Naive thymus-derived CD4-positive, alpha-beta T cell (primary cell): ENCODE measurements around the gene FGF5. TPM values are rescaled to one million over a fixed set of nuclear protein-coding genes. Genes with fewer than 3 reads are reported as not detected.

Experiments used
- ATAC-seq: fragments of 150-1000 bp; cut with Tn5 transposase; 2 replicates; pipeline ENCODE4 v1.10.0; 2021; ENCODE audit warnings: mild to moderate bottlenecking, moderate library complexity
- CTCF ChIA-PET: fragments of 350-600 bp; sonication (Branson Sonifier 250); formaldehyde crosslinking; loops from one replicate; lab custom pipeline; 2021; ENCODE audit warnings: antibody characterized with exemption; lab: Charles Lee
- POLR2A ChIA-PET: fragments of 350-600 bp; sonication (Branson Sonifier 250); formaldehyde crosslinking; loops from one replicate; lab custom pipeline; 2021; ENCODE audit warnings: antibody characterized with exemption, inconsistent platforms; lab: Charles Lee
- DNase-seq, 9 donors: peaks; one replicate each; pipeline versions ENCODE4 v3.0.0 to v3.0.0-alpha.2; 2020 to 2022; ENCODE audit warnings: mixed read lengths in 1 of 9
- H3K27ac ChIP-seq: one replicate; pipeline ENCODE4 v1.7.0; 2013; ENCODE audit warnings: mild to moderate bottlenecking, low read depth, low read length, moderate library complexity
- H3K27me3 ChIP-seq, 2 donors: one replicate each; pipeline ENCODE4 v1.7.0; 2013; ENCODE audit warnings: low read length in 2 of 2, mild to moderate bottlenecking in 2 of 2, moderate library complexity in 2 of 2; ENCODE audit not compliant: control insufficient read depth in 2 of 2, insufficient read depth in 2 of 2
- H3K36me3 ChIP-seq, 3 experiments: 1 replicate in 2 of 3; 2 replicates in 1 of 3; pipeline ENCODE4 v1.7.0; 2013; ENCODE audit warnings: low read length in 3 of 3, mild to moderate bottlenecking in 3 of 3, moderate library complexity in 1 of 3; ENCODE audit not compliant: insufficient read depth in 3 of 3, control insufficient read depth in 2 of 3
- H3K4me1 ChIP-seq, 2 donors: one replicate each; pipeline ENCODE4 v1.7.0; 2013; ENCODE audit warnings: low read length in 2 of 2, mild to moderate bottlenecking in 2 of 2, moderate library complexity in 1 of 2; ENCODE audit not compliant: control insufficient read depth in 2 of 2, insufficient read depth in 2 of 2
- H3K4me3 ChIP-seq: 2 replicates; pipeline ENCODE4 v1.7.0; 2013; ENCODE audit warnings: mild to moderate bottlenecking, low read length
- H3K9me3 ChIP-seq, 3 experiments: 1 replicate in 2 of 3; 2 replicates in 1 of 3; pipeline ENCODE4 v1.7.0; 2013; ENCODE audit warnings: low read length in 3 of 3; ENCODE audit not compliant: control insufficient read depth in 2 of 3
- H3K27ac Mint-ChIP-seq, 9 donors: one replicate each; pipeline ENCODE4 v1.8.0; 2020 to 2022; ENCODE audit warnings: mixed read lengths in 9 of 9, mild to moderate bottlenecking in 8 of 9, moderate library complexity in 5 of 9, inconsistent platforms in 2 of 9
- H3K27me3 Mint-ChIP-seq, 5 donors: one replicate each; pipeline ENCODE4 v1.8.0; 2021 to 2022; ENCODE audit warnings: mixed read lengths in 5 of 5, mild to moderate bottlenecking in 1 of 5
- H3K36me3 Mint-ChIP-seq, 5 donors: one replicate each; pipeline ENCODE4 v1.8.0; 2020 to 2022; ENCODE audit warnings: mixed read lengths in 5 of 5, mild to moderate bottlenecking in 3 of 5, inconsistent platforms in 1 of 5
- H3K4me1 Mint-ChIP-seq, 7 donors: one replicate each; pipeline ENCODE4 v1.8.0; 2020 to 2022; ENCODE audit warnings: mixed read lengths in 7 of 7, mild to moderate bottlenecking in 3 of 7, inconsistent platforms in 1 of 7
- H3K4me3 Mint-ChIP-seq, 10 donors: one replicate each; pipeline ENCODE4 v1.8.0; 2020 to 2022; ENCODE audit warnings: mild to moderate bottlenecking in 10 of 10, mixed read lengths in 10 of 10, moderate library complexity in 6 of 10, inconsistent platforms in 2 of 10
- H3K9me3 Mint-ChIP-seq, 11 donors: one replicate each; pipeline ENCODE4 v1.8.0; 2020 to 2022; ENCODE audit warnings: mixed read lengths in 11 of 11, mild to moderate bottlenecking in 4 of 11, inconsistent platforms in 1 of 11, moderate library complexity in 1 of 11
- intact Hi-C, 2 donors: fragments of 100-400 bp; cut with micrococcal nuclease; formaldehyde crosslinking; loops; one replicate each; pipeline ENCODE4 v1.15.1; 2023
- polyA plus RNA-seq, 2 donors: library from polyadenylated mRNA; unstranded; fragments of 300-500 nt; fragmentation: Illumina TruSeq; gene quantifications; one replicate each; pipeline ENCODE4 v1.2.3, GENCODE V29; 2021
- total RNA-seq, 6 experiments: library from RNA in 5 of 6; stranded (reverse) in 5 of 6; gene quantifications; 1 replicate in 5 of 6; 2 replicates in 1 of 6; pipeline ENCODE4 v1.2.3 and lab custom pipeline; 2021 to 2026

Gene FGF5
- total and polyA plus RNA-seq, 7 experiments from 2014 or later = 0.05 TPM; not detected in 6

DNA sequence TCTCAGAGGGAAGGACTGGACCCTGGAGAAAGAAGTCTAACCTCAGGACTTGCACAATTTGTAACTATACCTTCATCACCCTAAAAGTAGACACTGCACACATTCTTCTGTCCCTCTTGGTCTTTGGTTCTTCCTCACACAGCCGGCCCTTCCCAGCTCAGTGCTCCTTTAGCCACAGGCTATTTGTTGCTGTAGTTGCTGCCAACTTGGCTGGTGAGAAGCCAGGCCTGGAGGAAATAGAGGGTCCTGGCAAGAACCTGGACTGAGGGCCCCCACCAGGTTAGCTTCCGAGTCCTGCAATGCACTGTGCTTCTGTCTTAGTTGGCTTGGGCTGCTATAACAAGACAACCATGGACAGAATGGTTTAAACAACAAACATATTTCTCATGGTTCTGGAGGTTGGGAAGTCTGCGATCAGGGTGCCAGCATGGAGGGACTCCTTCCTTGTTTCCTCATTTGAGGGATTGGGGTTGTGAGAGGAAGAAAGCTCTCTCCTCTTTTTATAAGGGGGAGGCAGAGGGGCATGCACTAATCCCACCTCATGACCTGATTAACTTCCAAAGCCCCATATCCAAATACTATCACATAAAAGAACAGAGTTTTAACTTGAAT lies 4.4 kb upstream of the FGF5 start:
- no peak overlapping the region for H3K27ac ChIP-seq
- DNase-seq (no peak), ATAC-seq (no peak)
- H3K9me3 ChIP-seq = no peaks in the 10 kb centered on the region
- H3K36me3 ChIP-seq = no peaks in the 10 kb centered on the region
- Mint-ChIP-seq H3K4me1 (peaks cover 11 to 24% (median 17%) of the 10 kb centered on the region in 7 donors), H3K4me3 (no peak overlapping the region), H3K27me3 (peaks cover 67 to 85% (median 80%) of the 10 kb centered on the region in 5 donors), H3K9me3 (no peaks in the 10 kb centered on the region), H3K36me3 (no peaks in the 10 kb centered on the region), H3K27ac (no peak overlapping the region)
- POLR2A ChIA-PET = no interaction called here
- H3K4me1 ChIP-seq = peaks cover 0 to 6% of the 10 kb centered on the region in 2 donors
- CTCF ChIA-PET = no interaction called here
- peaks cover 0 to 14% of the 10 kb centered on the region in 2 donors for H3K27me3 ChIP-seq
- no peak overlapping the region for H3K4me3 ChIP-seq
- intact Hi-C loops = no loop called here

DNA sequence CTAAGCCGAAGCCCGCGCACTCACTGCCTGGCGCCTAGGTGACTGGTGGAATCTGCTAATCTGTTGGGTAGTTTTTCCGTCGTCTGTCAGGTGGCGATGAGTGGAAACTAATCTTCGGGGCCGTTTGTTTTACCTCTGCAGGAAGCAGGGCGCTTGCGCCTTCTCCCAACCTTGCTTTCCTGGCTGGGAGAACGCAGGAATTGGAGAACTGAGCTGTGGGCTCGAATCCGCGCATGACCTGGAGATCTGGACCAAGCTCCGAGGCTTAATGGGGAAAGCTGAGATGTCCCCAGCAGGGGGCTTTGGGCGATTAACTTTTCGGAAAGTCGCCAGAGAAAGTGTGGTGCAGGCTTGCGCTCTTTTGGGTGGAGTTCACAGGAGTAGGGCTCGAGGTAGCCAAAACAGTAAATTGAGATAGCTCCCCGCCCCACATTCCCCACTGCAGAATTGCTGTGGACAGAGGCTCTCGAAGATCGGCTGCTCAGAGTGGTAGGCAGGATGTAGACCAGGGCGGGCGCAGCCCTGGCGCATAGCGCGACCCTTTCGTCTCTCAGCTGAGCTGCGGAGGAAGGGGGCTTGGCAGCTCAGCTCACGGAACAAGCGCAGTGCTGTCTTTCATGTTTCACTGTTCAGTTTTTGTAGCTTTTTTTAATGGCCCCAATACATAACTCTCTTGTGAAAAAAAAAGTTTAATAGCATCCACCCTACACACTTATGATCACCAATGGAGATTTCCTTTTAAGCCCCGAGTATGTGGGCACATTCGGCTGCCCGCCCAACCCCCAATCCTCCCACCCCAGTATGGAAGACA lies 2.7 kb upstream of the FGF5 start:
- no peak for DNase-seq
- H3K9me3 Mint-ChIP-seq = no peaks in the 10 kb centered on the region
- H3K4me3 ChIP-seq = no peak overlapping the region
- peak overlapping the region in 1 of 10 donors; percentile 84 for H3K4me3 Mint-ChIP-seq
- peaks cover 0 to 10% of the 10 kb centered on the region in 2 donors for H3K4me1 ChIP-seq
- no peak overlapping the region for H3K27ac Mint-ChIP-seq
- H3K27ac ChIP-seq = no peak overlapping the region
- no peaks in the 10 kb centered on the region for H3K36me3 Mint-ChIP-seq
- ATAC-seq = no peak
- intact Hi-C loops = no loop called here
- H3K36me3 ChIP-seq = no peaks in the 10 kb centered on the region
- POLR2A ChIA-PET = no interaction called here
- no peaks in the 10 kb centered on the region for H3K9me3 ChIP-seq
- peaks cover 4 to 14% of the 10 kb centered on the region in 2 donors for H3K27me3 ChIP-seq
- peaks cover 69 to 87% (median 81%) of the 10 kb centered on the region in 5 donors for H3K27me3 Mint-ChIP-seq
- peaks cover 14 to 41% (median 33%) of the 10 kb centered on the region in 7 donors for H3K4me1 Mint-ChIP-seq
- CTCF ChIA-PET = interaction anchor here (0.6 kb wide), 2 partner anchors 68 to 303 kb away, joined by 3 to 4 read pairs; no protein-coding TSS in a partner anchor

DNA sequence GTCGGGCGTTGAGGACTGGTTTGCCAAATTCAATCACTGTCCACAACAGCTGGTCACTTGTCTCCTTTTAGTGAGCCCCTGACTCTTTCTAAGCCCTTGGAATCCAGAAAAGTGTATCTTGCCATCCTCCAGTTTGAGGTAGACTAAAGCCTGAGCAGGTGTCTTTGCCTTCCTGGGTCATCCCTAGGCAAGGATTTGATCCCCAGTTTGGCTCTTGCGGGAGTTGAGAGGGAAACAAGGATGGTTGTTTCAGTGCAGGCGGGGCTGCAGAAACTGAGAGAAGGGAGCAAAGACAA lies 2.2 kb upstream of the FGF5 start:
- H3K9me3 Mint-ChIP-seq = peaks cover 0 to 3% (median 0%) of the 10 kb centered on the region in 11 donors
- no peak for DNase-seq
- intact Hi-C loops = no loop called here
- no peaks in the 10 kb centered on the region for H3K36me3 Mint-ChIP-seq
- peaks cover 4 to 14% of the 10 kb centered on the region in 2 donors for H3K27me3 ChIP-seq
- H3K4me1 ChIP-seq = peaks cover 0 to 10% of the 10 kb centered on the region in 2 donors
- H3K27ac Mint-ChIP-seq = no peak overlapping the region
- H3K4me3 ChIP-seq = no peak overlapping the region
- no peaks in the 10 kb centered on the region for H3K36me3 ChIP-seq
- no peak for ATAC-seq
- ChIA-PET CTCF (interaction anchor here (0.6 to 0.7 kb wide), 2 partner anchors 304 to 388 kb away, joined by 3 to 4 read pairs; no protein-coding TSS in a partner anchor), POLR2A (no interaction called here)
- H3K27me3 Mint-ChIP-seq = peaks cover 69 to 88% (median 81%) of the 10 kb centered on the region in 5 donors
- peaks cover 14 to 44% (median 38%) of the 10 kb centered on the region in 7 donors for H3K4me1 Mint-ChIP-seq
- H3K4me3 Mint-ChIP-seq = peak overlapping the region in 2 of 10 donors; percentile 30 to 84
- H3K27ac ChIP-seq = no peak overlapping the region
- H3K9me3 ChIP-seq = no peaks in the 10 kb centered on the region

DNA sequence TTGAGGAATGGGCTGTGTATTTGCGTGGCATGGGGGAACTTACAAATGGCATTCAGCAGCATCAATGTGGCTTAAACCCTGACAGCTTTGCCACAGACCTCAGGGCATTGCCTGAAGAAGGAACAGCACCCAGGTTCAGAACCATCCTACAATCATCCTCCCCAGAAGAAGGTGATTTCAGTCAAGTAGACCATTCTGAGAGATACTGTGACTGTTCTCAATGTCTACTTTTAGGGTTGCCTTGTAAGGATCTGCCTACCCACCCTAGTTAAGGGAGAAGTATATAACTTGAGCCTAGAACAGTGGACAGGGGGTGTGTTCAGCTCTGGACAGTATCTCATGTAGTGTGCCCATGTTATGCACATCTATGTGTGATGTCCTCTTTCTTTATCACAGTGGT lies 1.6 kb upstream of the FGF5 start:
- H3K27me3 ChIP-seq = peaks cover 4 to 14% of the 10 kb centered on the region in 2 donors
- intact Hi-C loops = no loop called here
- CTCF ChIA-PET = interaction anchor here (0.7 kb wide), 1 partner anchor 389 kb away, joined by 3 read pairs; no protein-coding TSS in a partner anchor
- no peak overlapping the region for H3K27ac ChIP-seq
- Mint-ChIP-seq H3K4me1 (peaks cover 14 to 44% (median 38%) of the 10 kb centered on the region in 7 donors), H3K27ac (no peak overlapping the region), H3K9me3 (peaks cover 0 to 3% (median 0%) of the 10 kb centered on the region in 11 donors), H3K27me3 (peaks cover 75 to 90% (median 83%) of the 10 kb centered on the region in 5 donors), H3K36me3 (no peaks in the 10 kb centered on the region), H3K4me3 (peak overlapping the region in 4 of 10 donors; percentile 7 to 84 (median 54))
- POLR2A ChIA-PET = no interaction called here
- no peaks in the 10 kb centered on the region for H3K36me3 ChIP-seq
- DNase-seq = no peak
- H3K4me1 ChIP-seq = peaks cover 0 to 10% of the 10 kb centered on the region in 2 donors
- H3K4me3 ChIP-seq = no peak overlapping the region
- H3K9me3 ChIP-seq = no peaks in the 10 kb centered on the region
- no peak for ATAC-seq

DNA sequence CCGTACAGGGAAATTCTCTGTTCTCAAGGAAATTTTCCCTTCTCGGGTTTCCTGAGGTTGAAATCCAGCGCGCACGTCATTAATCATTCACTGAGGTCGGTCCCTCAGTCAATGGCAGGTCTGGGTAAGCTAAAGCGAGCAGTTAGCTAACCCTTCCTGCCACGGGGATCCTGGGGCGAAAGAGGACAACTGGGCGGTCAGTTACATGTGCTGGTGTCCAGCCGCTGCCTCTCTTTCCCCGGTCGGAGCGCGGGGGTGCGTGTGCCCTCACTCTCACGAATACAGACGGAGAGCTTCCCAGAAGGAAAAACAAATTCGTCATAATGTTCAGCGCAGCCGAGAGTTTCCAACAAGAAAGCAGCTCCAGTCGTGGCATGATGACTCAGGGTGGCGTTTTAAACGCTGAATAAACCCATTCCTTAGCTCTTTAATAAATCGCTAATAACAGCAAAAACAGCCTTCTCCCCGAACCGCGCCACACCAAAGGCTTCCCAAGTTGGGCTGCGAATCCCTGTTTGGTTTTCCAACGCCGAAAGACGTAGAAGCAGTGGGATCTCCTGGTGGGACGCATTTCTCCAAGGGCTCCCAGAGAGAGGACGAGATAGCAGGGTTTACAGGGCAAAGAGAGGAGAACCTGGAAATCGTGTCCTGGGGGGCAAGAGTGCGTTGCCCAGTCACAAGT lies 752 bp upstream of the FGF5 start:
- DNase-seq (no peak), ATAC-seq (no peak)
- no peaks in the 10 kb centered on the region for H3K36me3 ChIP-seq
- peaks cover 84 to 90% (median 88%) of the 10 kb centered on the region in 5 donors for H3K27me3 Mint-ChIP-seq
- H3K27ac ChIP-seq = no peak overlapping the region
- peaks cover 0 to 3% (median 0%) of the 10 kb centered on the region in 11 donors for H3K9me3 Mint-ChIP-seq
- H3K4me1 ChIP-seq = peaks cover 0 to 10% of the 10 kb centered on the region in 2 donors
- peak overlapping the region; percentile 35 to 84 (median 78) for H3K4me3 Mint-ChIP-seq
- H3K27ac Mint-ChIP-seq = no peak overlapping the region
- intact Hi-C loops = no loop called here
- no peaks in the 10 kb centered on the region for H3K9me3 ChIP-seq
- H3K27me3 ChIP-seq = peaks cover 4 to 14% of the 10 kb centered on the region in 2 donors
- POLR2A ChIA-PET = no interaction called here
- CTCF ChIA-PET = no interaction called here
- no peak overlapping the region for H3K4me3 ChIP-seq
- no peaks in the 10 kb centered on the region for H3K36me3 Mint-ChIP-seq
- H3K4me1 Mint-ChIP-seq = peaks cover 14 to 44% (median 38%) of the 10 kb centered on the region in 7 donors

DNA sequence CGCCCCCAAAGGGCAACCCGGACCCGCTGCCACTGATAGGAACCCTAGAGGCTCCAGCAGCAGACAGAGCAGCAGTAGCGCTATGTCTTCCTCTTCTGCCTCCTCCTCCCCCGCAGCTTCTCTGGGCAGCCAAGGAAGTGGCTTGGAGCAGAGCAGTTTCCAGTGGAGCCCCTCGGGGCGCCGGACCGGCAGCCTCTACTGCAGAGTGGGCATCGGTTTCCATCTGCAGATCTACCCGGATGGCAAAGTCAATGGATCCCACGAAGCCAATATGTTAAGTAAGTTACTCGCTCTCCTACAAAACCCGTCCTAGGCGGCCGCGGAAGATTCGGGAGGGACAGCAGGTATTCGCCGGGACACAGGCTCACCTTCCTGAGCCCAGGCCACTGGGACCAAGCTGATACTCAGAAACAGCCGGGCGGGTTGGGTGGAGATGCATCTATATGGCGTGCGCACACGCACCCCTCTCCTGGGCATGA lies 477 bp downstream of the FGF5 start:
- Histone ChIP-seq H3K27me3 (peaks cover 4 to 14% of the 10 kb centered on the region in 2 donors), H3K36me3 (no peaks in the 10 kb centered on the region), H3K4me1 (peaks cover 0 to 10% of the 10 kb centered on the region in 2 donors), H3K9me3 (no peaks in the 10 kb centered on the region), H3K4me3 (no peak overlapping the region), H3K27ac (no peak overlapping the region)
- peak; percentile 41 for ATAC-seq
- peaks cover 0 to 3% (median 0%) of the 10 kb centered on the region in 11 donors for H3K9me3 Mint-ChIP-seq
- peaks cover 86 to 96% (median 89%) of the 10 kb centered on the region in 5 donors for H3K27me3 Mint-ChIP-seq
- H3K27ac Mint-ChIP-seq = peak overlapping the region in 1 of 9 donors; percentile 9
- intact Hi-C loops = no loop called here
- peaks cover 14 to 44% (median 38%) of the 10 kb centered on the region in 7 donors for H3K4me1 Mint-ChIP-seq
- ChIA-PET POLR2A (no interaction called here), CTCF (no interaction called here)
- H3K4me3 Mint-ChIP-seq = peak overlapping the region; percentile 69 to 84 (median 78)
- DNase-seq = no peak
- no peaks in the 10 kb centered on the region for H3K36me3 Mint-ChIP-seq
